ENCODE results near the gene CACTIN. TPM values are rescaled to one million over a fixed set of nuclear protein-coding genes. Genes with fewer than 3 reads are reported as not detected.

The CACTIN gene
- total RNA-seq, 4 donors from 2014 or later, result 14.4 to 31.1 (median 22.5) TPM

DNA sequence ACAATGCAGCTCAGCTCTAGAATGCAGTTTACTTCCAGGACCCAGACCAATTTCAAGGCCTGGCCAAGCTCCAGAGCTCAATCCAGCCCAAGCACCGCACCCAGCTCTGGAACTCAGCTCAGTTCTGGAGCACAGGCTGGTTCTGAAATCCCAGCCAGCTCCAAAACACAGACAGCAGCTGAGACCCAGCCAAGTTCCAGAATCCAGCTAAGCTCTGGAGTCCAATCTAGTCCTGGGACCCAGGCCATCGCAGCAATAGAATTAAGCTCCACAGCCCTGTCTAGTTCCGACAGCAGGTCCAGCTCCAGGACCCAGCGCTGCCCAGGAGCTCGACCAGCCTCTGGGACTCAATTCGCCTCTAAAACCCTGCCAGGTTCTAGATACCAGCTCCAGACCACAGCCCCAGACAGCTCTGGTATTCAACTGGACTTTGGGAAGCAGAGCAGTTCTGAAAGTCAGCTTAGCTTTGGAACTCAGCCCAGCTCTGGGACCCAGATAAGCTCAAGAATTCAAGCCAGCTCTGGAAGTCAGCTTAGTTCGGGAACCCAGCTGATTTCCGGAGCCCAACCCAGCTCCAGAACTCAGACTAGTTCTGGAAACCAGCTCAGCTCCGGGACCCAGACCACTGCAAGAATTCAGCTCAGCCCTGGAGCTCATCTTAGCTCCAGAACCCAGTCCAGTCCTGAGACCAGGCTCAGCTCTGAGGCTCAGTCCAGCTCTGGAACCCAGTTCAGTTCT lies 34.5 kb downstream of the CACTIN start:
- DNase-seq (ENCODE audit: low spot score), result no peak
- ATAC-seq (ENCODE audit: low FRiP score), result peak; percentile 11
- no peak for TF ChIP-seq CTCF (IDR thresholded peaks at IDR 0.05)

- ATAC-seq (ENCODE audit: low FRiP score), result no peak
- DNase-seq (ENCODE audit: low spot score), result no peak
- TF ChIP-seq CTCF (IDR thresholded peaks at IDR 0.05), result no peak
These were observed 35.5 kb downstream of the CACTIN start for GRCh38 chr19:3590991-3591659.

- ATAC-seq (ENCODE audit: low FRiP score) (no peak), DNase-seq (ENCODE audit: low spot score) (no peak)
- TF ChIP-seq CTCF (IDR thresholded peaks at IDR 0.05), result no peak
These were observed 36.6 kb downstream of the CACTIN start for GRCh38 chr19:3589949-3590348.

DNA sequence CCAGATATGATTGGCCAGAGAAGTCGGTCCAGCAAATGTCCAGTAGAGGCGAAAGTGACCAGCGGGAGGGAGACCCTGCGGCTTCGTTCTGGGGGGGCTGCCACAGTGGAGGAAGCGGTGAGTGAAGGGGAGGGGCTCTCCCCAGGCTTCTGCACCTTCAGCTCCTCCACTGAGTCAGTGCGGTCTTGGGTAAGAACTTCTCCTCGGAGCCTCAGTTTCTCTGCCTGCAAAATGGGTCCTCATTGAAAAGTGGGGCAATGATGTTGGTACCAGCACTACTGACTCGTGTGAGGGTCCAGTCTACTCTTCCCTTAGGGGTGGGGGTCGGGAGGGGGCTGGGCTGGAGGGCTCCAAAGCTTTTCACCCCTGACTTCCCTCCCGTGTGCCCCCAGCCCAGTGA lies 37.2 kb downstream of the CACTIN start:
- ATAC-seq (ENCODE audit: low FRiP score), result no peak
- DNase-seq (ENCODE audit: low spot score), result no peak
- no peak for TF ChIP-seq CTCF (IDR thresholded peaks at IDR 0.05)

GRCh38 chr19:3586707-3587346 lies 39.8 kb downstream of the CACTIN start:
- no peak for DNase-seq (ENCODE audit: low spot score)
- ATAC-seq (ENCODE audit: low FRiP score), result no peak
- no peak for TF ChIP-seq CTCF (IDR thresholded peaks at IDR 0.05)

GRCh38 chr19:3586127-3586626 lies 40.4 kb downstream of the CACTIN start:
- TF ChIP-seq CTCF (IDR thresholded peaks at IDR 0.05), result peak in 1 of 3 donors; percentile 9

More at GRCh38 chr19:3586127-3586626, 40.4 kb downstream of the CACTIN start:
- DNase-seq (ENCODE audit: low spot score) (no peak), ATAC-seq (ENCODE audit: low FRiP score) (no peak)

All from omental fat pad (tissue), 4 donors.